ENCODE results near the gene RNF39.

RNF39 gene

GRCh38 chr6:30112402-30112994 lies 36.9 kb upstream of the RNF39 start:
- Histone ChIP-seq H3K4me3 (no peak overlapping the region), H3K27ac (no peak overlapping the region)
- DNase-seq (ENCODE audit: low spot score) = no peak
- no peak for TF ChIP-seq CTCF (IDR thresholded peaks at IDR 0.05)

GRCh38 chr6:30111266-30111856 lies 35.8 kb upstream of the RNF39 start:
- no peak for TF ChIP-seq CTCF (IDR thresholded peaks at IDR 0.05)
- H3K27ac ChIP-seq = no peak overlapping the region
- DNase-seq (ENCODE audit: low spot score) = no peak
- no peak overlapping the region for H3K4me3 ChIP-seq

DNA sequence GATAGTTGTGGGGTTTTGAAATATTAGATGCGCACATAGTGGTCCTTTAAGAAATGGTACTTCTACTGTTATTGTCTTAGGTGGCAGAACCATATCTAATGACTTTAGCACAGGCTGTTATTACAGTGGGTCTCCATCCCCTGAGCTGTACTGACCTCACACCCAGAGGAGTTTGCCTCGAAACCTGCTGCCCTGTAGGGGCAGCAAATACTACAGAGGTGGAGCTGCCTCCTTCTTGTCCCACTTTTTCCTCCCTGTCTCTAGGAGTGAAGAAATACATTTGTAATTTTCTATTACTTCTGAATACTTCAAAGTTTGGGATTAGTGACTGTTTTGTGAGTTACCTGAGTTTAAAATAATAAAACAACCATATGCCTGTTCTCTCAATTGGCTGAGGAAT lies 29.1 kb upstream of the RNF39 start:
- H3K4me3 ChIP-seq = no peak overlapping the region
- DNase-seq (ENCODE audit: low spot score) = no peak
- TF ChIP-seq CTCF (IDR thresholded peaks at IDR 0.05) = no peak
- no peak overlapping the region for H3K27ac ChIP-seq

DNA sequence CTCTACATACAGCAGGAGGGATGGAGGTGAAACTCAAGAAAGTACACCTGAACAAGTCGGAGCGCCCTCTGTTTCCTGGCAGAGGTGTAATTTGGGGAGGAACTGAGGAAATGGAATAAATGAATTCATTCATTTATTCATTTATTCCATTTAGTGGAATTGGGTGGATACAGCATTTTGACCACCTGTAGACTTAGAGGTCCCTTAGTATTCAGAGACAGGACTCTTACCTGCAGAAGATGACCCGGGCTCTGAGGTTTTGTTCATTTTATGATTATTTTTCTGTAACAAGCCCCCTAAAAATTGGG lies 28.3 kb upstream of the RNF39 start:
- TF ChIP-seq CTCF (IDR thresholded peaks at IDR 0.05) = no peak
- H3K27ac ChIP-seq = no peak overlapping the region
- peak overlapping the region; percentile 66 for H3K4me3 ChIP-seq

DNA sequence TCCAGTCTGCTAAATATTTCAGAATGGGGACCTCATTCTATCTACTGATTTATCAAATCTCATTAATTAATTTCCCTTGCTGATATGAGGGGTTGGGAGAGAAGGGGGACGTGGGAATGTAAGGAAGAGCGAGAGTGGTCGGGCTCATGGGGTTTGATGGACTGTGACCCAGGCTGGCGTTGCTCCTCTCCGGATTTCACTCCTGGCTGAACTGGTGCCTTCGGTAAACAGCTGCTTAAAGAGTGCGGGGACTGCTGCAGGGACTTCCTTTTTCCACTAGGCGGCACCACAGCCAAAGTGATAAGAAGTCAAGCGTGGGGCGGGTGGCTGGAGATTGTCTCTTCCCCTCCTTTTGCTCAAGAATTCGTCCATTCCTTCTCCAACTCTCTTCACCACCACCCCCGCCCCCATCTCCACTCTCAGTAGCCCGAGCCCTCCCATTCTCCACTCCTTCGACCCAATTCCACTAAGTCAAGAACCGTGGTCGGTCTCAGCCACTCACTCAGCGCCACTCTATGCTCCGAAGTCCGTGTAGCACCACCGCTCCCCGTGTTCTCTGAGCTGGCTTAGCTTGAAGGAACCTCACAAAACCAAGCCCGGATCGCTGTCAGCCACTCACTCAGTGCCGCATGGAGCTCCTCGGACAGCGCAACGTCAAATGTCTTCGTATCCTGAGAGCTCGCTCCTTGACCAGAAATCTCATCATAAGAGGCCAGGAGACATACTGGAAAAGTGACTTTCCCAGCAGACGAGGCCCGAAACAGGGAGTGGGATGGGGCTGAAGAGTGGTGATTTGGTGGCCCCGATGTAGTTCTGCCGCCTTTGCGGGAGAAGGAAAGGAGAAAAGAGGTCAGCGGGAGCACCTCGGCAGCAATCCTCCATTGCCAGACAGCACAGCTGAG lies 27.7 kb upstream of the RNF39 start:
- peak; percentile 86 for DNase-seq (ENCODE audit: low spot score)
- TF ChIP-seq CTCF (IDR thresholded peaks at IDR 0.05) = peak; percentile 90
- H3K27ac ChIP-seq = peak overlapping the region in 1 of 2 donors; percentile 89

More for the DNA sequence above, 28.3 kb upstream of the RNF39 start:
- no peak for DNase-seq (ENCODE audit: low spot score)

DNA sequence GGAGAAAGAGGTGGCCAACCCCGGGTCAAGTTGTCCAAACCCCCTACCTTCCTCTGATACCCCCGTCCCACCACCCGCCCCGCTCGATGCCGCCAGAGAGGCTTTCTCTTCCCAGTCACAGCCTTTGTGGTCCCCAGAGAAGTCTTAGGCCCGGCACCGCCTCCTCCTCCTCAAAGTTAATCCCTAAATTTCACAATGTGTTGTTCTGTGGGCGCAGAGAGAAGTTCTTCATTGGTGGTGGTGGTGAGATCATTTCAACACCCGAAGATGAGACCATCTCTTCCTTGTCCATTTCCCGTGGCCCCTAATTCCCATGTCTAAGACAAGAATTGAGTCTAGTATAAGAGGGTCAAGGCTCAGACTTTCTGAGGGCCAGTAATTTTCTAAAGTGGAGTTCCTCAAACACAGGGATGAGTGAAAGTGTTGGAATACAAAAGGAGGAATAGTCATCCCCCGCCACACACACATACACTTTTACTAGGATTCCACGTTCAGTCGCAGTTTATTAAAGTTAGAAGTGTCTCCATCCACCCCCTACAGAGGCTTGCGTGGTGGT lies 26.9 kb upstream of the RNF39 start:
- no peak for TF ChIP-seq CTCF (IDR thresholded peaks at IDR 0.05)
- no peak for DNase-seq (ENCODE audit: low spot score)

More for the DNA sequence above, 27.7 kb upstream of the RNF39 start:
- H3K4me3 ChIP-seq = peak overlapping the region; percentile 66

More for the DNA sequence above, 26.9 kb upstream of the RNF39 start:
- peak overlapping the region; percentile 66 for H3K4me3 ChIP-seq
- H3K27ac ChIP-seq = peak overlapping the region; percentile 5 to 89

Data from coronary artery (tissue), 2 donors.